Pancreas (tissue), 10 donors: ENCODE results near the gene EI24. TPM values are rescaled to one million over a fixed set of nuclear protein-coding genes. Genes with fewer than 3 reads are reported as not detected.

Experiments
- ATAC-seq, 4 donors: fragments of 200-7000 bp; cut with Tn5 transposase; one replicate each; pipeline versions ENCODE4 v1.8.0 to v1.9.1; 2020; ENCODE audit warnings: mild to moderate bottlenecking in 4 of 4, moderate library complexity in 4 of 4
- DNase-seq, 6 donors: peaks; one replicate each; pipeline ENCODE4 v3.0.0-alpha.2; 2020
- FAIRE-seq: peaks from 2 replicates; lab custom pipeline; 2012; peaks lifted over from hg19 to GRCh38; lab: Jason Lieb, UNC
- H3K27ac ChIP-seq, 4 donors: fragments of 200-600 bp; sonication (generic); 1 replicate in 3 of 4; 2 replicates in 1 of 4; pipeline versions ENCODE4 v1.5.0 to v1.8.0; 2020
- H3K27me3 ChIP-seq, 4 donors: fragments of 200-600 bp; one replicate each; pipeline ENCODE4 v1.8.0; 2021
- H3K36me3 ChIP-seq, 3 donors: fragments of 200-600 bp; sonication (generic) in 1 of 3; one replicate each; pipeline versions ENCODE4 v1.5.0 to v1.8.0; 2020 to 2021
- H3K4me1 ChIP-seq, 3 donors: fragments of 200-600 bp; one replicate each; pipeline ENCODE4 v1.8.0; 2021
- H3K4me3 ChIP-seq, 4 donors: fragments of 200-600 bp; sonication (generic) in 2 of 4; one replicate each; pipeline versions ENCODE4 v1.5.0 to v1.8.0; 2020 to 2021
- H3K9me3 ChIP-seq, 4 donors: fragments of 200-600 bp; one replicate each; pipeline ENCODE4 v1.8.0; 2021
- CTCF ChIP-seq, 4 donors: fragments of 200-600 bp; sonication (generic) in 3 of 4; IDR thresholded peaks; one replicate each; pipeline versions ENCODE4 v1.5.0 to v1.8.0; 2021; ENCODE audit warnings: antibody characterized with exemption in 4 of 4
- WGBS, 2 donors: extraction: QIAGEN DNeasy Blood & Tissue Kit; methylation state at CpG; one replicate each; pipeline ENCODE4 v1.1.7; 2013; 5-methylcytosine and 5-hydroxymethylcytosine counted together
- intact Hi-C, 3 donors: fragments of 100-400 bp; cut with DNase I; formaldehyde crosslinking; loops; one replicate each; pipeline versions ENCODE4 v1.11.1 to v1.14.2; 2022
- polyA plus RNA-seq, 2 donors: library from polyadenylated mRNA; stranded (reverse); fragments of 200-250 nt; gene quantifications; one replicate each; pipeline ENCODE4 v1.2.3, GENCODE V29; 2013
- total RNA-seq, 6 donors: library from RNA; stranded (reverse); fragmentation: NEBNext Ultra II Directional in 4 of 6; extraction: Animal tissue kit (Norgen Biotek cat#: 25700) in 4 of 6; gene quantifications; one replicate each; pipeline versions ENCODE4 v1.2.1 to v1.2.4, GENCODE V29; 2021 to 2023
- donor health status: healthy with polysubstance abuse.
- donor health status: DM: no; HTN: no; CAD: no; lungs with moderate emphysema.
- donor health status: DM: no; HTN: no; CAD: no.
- donor health status: control.
- donor health status: control.
- donor health status: Bipolar disorder and iron deficiency.
- donor health status: DM: yes; HTN: yes; CAD: no.
- donor health status: DM: no; HTN: no; CAD: no.
- donor health status: DM: no; HTN: no; CAD: no.
- donor health status: DM: yes; HTN: yes; CAD: no.

The EI24 gene
- total and polyA plus RNA-seq, 8 donors = 24.6 to 65.6 (median 47.9) TPM

- no peak for FAIRE-seq
- no peaks in the 10 kb centered on the region for H3K9me3 ChIP-seq
- intact Hi-C loops = no loop called here
- no peak overlapping the region for H3K4me3 ChIP-seq
- no peak for TF ChIP-seq CTCF (IDR thresholded peaks at IDR 0.05)
- 80 to 86% methylated on average over 1 of the region's 1 CpG for WGBS, 2 donors
- no peak for ATAC-seq
- no peak for DNase-seq
- H3K27me3 ChIP-seq = no peaks in the 10 kb centered on the region
- peaks cover 9 to 39% (median 30%) of the 10 kb centered on the region in 3 donors for H3K36me3 ChIP-seq
- no peak overlapping the region for H3K27ac ChIP-seq
- H3K4me1 ChIP-seq = peaks cover 0 to 14% (median 11%) of the 10 kb centered on the region in 3 donors
These were observed 53.8 kb downstream of the EI24 start for GRCh38 chr11:125623064-125623463.

DNA sequence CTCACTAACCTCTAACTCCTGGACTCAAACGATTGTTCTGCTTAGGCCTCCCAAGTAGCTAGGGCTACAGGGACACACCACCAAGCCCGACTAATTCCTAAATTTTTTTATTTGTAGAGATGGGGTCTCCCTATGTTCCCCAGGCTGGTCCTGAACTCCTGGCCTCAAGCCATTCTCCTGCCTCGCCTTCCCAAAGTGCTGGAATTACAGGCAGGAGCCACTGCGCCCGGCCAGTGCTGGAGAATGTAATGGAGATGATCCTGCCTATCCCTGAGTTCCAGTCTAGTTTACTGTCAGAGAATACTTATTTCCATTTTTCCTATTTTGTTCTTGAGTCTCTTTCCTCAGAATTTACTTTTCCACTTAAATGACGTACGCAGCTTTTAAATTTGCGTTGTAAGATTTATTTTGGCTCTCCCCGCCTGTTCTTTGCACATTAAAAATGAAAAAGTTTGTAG lies 55.5 kb downstream of the EI24 start, which contains the start of gene CHEK1:
TSS of gene CHEK1 (plus strand) at position 408 of the 458 bp plus-strand sequence. CDS start 1,606 bp downstream, outside the sequence.
- FAIRE-seq (no peak), ATAC-seq (peak in 1 of 4 donors; percentile 1), DNase-seq (peak in 3 of 6 donors; percentile 15 to 49 (median 21))
- TF ChIP-seq CTCF (IDR thresholded peaks at IDR 0.05) = no peak
- H3K27me3 ChIP-seq = no peaks in the 10 kb centered on the region
- H3K36me3 ChIP-seq = peaks cover 2 to 22% (median 16%) of the 10 kb centered on the region in 3 donors
- intact Hi-C loops = no loop called here
- H3K4me3 ChIP-seq = peak within 1 kb of the TSS; percentile 41 to 75 (median 67)
- H3K4me1 ChIP-seq = peaks cover 0 to 14% (median 11%) of the 10 kb centered on the region in 3 donors
- WGBS, 2 donors = 49 to 55% methylated on average over 9 of the region's 9 CpGs
- no peaks in the 10 kb centered on the region for H3K9me3 ChIP-seq
- H3K27ac ChIP-seq = peak within 1 kb of the TSS; percentile 86 to 99 (median 98)

DNA sequence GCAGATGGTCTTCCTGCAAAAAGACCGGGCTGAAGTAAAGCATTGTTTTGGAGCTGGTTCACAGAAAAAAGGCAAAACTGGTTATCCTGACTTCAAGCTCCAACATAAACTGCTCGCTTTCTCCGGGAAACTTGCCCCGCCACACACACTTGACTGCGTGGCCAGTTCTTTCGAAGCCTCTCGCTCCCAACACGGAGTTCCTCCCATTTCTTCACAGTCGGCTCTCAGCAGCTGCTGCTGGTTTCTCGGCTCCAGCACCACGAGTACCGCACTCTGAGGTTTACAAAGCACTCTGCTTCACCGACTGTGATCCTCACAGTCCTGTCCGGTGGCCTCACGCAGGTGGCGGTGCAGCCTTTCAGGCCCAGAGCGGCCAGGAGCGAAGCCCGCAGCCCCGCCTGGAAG lies 56.0 kb downstream of the EI24 start:
- Histone ChIP-seq H3K27ac (peak overlapping the region; percentile 86 to 99 (median 98)), H3K36me3 (peaks cover 0 to 17% (median 12%) of the 10 kb centered on the region in 3 donors), H3K27me3 (no peaks in the 10 kb centered on the region), H3K4me1 (peaks cover 0 to 14% (median 11%) of the 10 kb centered on the region in 3 donors), H3K9me3 (no peaks in the 10 kb centered on the region), H3K4me3 (peak overlapping the region; percentile 41 to 75 (median 67))
- TF ChIP-seq CTCF (IDR thresholded peaks at IDR 0.05) = no peak
- FAIRE-seq (no peak), ATAC-seq (peak in 3 of 4 donors; percentile 53 to 69 (median 57)), DNase-seq (peak in 1 of 6 donors; percentile 89)
- 1% methylated on average over 20 of the region's 20 CpGs for WGBS, 2 donors
- intact Hi-C loops = no loop called here

DNA sequence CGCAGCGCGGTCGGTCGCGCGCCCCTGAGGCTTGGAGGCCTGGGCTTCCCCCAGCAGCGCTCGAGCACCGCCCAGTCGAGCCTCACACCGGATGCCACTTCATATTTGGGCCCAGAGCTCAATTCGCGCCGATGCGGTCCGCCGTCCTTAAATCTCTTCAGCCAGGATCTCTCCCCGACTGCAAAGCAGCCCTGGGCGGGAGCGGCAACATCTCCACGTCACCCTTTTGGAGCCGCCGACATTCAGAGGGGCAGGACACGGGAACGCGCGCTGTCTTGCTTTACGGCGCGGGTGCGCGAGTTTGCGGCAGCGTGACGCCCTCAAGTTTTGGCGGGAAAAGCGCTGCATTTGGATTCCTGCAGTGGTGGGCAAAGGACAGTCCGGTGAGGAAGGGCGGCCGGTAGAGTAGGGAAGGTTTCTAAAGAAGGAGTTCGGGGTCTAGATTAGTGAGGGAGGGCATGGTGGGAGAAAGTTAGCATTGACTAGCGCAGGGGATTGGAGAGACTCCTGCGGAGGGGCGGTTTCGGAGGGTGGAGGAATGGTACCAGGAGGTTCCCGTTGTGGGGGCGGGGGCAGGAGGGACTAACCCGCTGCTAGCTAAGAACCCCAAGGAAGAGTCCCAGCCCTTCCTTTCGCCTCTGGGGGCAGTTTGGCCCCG lies 56.5 kb downstream of the EI24 start:
- peak overlapping the region; percentile 86 to 99 (median 98) for H3K27ac ChIP-seq
- no peak for TF ChIP-seq CTCF (IDR thresholded peaks at IDR 0.05)
- FAIRE-seq (no peak), DNase-seq (peak; percentile 82 to 93 (median 88)), ATAC-seq (peak; percentile 91 to 96 (median 94))
- no peaks in the 10 kb centered on the region for H3K27me3 ChIP-seq
- no peaks in the 10 kb centered on the region for H3K9me3 ChIP-seq
- peak overlapping the region; percentile 41 to 75 (median 67) for H3K4me3 ChIP-seq
- H3K4me1 ChIP-seq = peaks cover 0 to 14% (median 11%) of the 10 kb centered on the region in 3 donors
- peaks cover 0 to 12% (median 6%) of the 10 kb centered on the region in 3 donors for H3K36me3 ChIP-seq
- 0 to 1% methylated on average over 50 to 51 of the region's 51 CpGs for WGBS, 2 donors
- intact Hi-C loops = no loop called here
